Measurements from ENCODE around the gene ASB6. TPM values are rescaled to one million over a fixed set of nuclear protein-coding genes. Genes with fewer than 3 reads are reported as not detected.

Gene ASB6
- total RNA-seq, 1 experiment from 2014 or later: 19.1 TPM

GRCh38 chr9:129619787-129620668, 21.9 kb downstream of the ASB6 start:
- intact Hi-C loops (cut with micrococcal nuclease): no loop called here
- Histone ChIP-seq H3K9me3 (ENCODE audit: low read length) (no peaks in the 10 kb centered on the region), H2AFZ (ENCODE audit: low read length) (peak overlapping the region; percentile 65; the same call in 1 of the 2 replicates), H3K4me1 (ENCODE audit: insufficient read depth, low read length) (no peaks in the 10 kb centered on the region), H3K4me2 (ENCODE audit: low read length) (peak overlapping the region; percentile 76), H3K79me2 (ENCODE audit: low read length) (no peaks in the 10 kb centered on the region), H3K9ac (ENCODE audit: low read length) (no peak overlapping the region), H3K4me3 (ENCODE audit: low read length) (peak overlapping the region; percentile 61), H3K36me3 (ENCODE audit: low read depth, low read length) (no peaks in the 10 kb centered on the region), H3K27me3 (ENCODE audit: low read length) (no peaks in the 10 kb centered on the region), H3K9me2 (replicated peaks; ENCODE audit: low read length) (no peaks in the 10 kb centered on the region), H3F3A (ENCODE audit: low read length, unreplicated experiment) (no peaks in the 10 kb centered on the region), H4K20me1 (ENCODE audit: low read length) (no peaks in the 10 kb centered on the region), H3K27ac (ENCODE audit: low read length) (no peak overlapping the region)
- POLR2A ChIA-PET (ENCODE audit: unreplicated experiment): no interaction called here
- BruUV-seq (replicated peaks): no TSS peak
- no peak for TF ChIP-seq EZH2phosphoT487 (IDR thresholded peaks at IDR 0.05; ENCODE audit: borderline replicate concordance, low read length)
- no peak for DNase-seq
- CTCF ChIA-PET: no interaction called here
- ATAC-seq: peak; percentile 34

DNA sequence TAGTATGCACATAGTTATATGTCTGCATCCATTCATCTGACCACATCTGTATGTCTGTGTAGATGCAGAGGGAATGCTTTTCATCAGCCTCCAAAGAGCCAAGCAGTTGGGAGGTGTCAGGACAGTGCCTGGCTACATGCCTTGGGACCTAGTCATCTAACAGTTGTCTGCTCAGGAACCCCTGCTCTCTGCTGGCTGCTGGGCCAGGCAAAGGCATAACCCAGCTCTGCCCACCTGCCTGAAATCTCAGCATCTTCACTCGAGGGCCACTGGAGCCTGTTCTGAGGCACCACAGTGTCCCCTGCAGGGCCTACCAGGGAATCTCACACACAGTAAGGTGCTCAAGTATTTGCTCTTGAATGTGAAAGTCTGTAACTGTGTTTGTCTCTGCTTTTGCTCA, 24.8 kb downstream of the ASB6 start:
- POLR2A ChIA-PET (ENCODE audit: unreplicated experiment): no interaction called here
- Histone ChIP-seq H3K9me2 (replicated peaks; ENCODE audit: low read length) (no peaks in the 10 kb centered on the region), H2AFZ (ENCODE audit: low read length) (no peak overlapping the region), H3K4me2 (ENCODE audit: low read length) (no peak overlapping the region), H3K27me3 (ENCODE audit: low read length) (no peaks in the 10 kb centered on the region), H3K9ac (ENCODE audit: low read length) (no peak overlapping the region), H3F3A (ENCODE audit: low read length, unreplicated experiment) (no peaks in the 10 kb centered on the region), H3K79me2 (ENCODE audit: low read length) (no peaks in the 10 kb centered on the region), H3K36me3 (ENCODE audit: low read depth, low read length) (no peaks in the 10 kb centered on the region), H3K4me1 (ENCODE audit: insufficient read depth, low read length) (no peaks in the 10 kb centered on the region), H3K9me3 (ENCODE audit: low read length) (no peaks in the 10 kb centered on the region), H3K4me3 (ENCODE audit: low read length) (no peak overlapping the region), H3K27ac (ENCODE audit: low read length) (no peak overlapping the region), H4K20me1 (ENCODE audit: low read length) (no peaks in the 10 kb centered on the region)
- peak; percentile 65 for ATAC-seq
- CTCF ChIA-PET: no interaction called here
- no TSS peak for BruUV-seq (replicated peaks)
- intact Hi-C loops (cut with micrococcal nuclease): no loop called here
- peak; percentile 60 for TF ChIP-seq CTCF (conservative IDR thresholded peaks at IDR 0.05; ENCODE audit: low read depth, low read length)
- TF ChIP-seq EZH2 (IDR thresholded peaks at IDR 0.05; ENCODE audit: low read length, unreplicated experiment): no peak
- peak; percentile 54 for DNase-seq

- Histone ChIP-seq H3K4me3 (ENCODE audit: low read length) (no peak overlapping the region), H3K27ac (ENCODE audit: low read length) (no peak overlapping the region), H4K20me1 (ENCODE audit: low read length) (no peaks in the 10 kb centered on the region), H3K9me2 (replicated peaks; ENCODE audit: low read length) (no peaks in the 10 kb centered on the region), H3K36me3 (ENCODE audit: low read depth, low read length) (no peaks in the 10 kb centered on the region), H3K79me2 (ENCODE audit: low read length) (no peaks in the 10 kb centered on the region), H3K9ac (ENCODE audit: low read length) (no peak overlapping the region), H3K4me1 (ENCODE audit: insufficient read depth, low read length) (peaks cover 4% of the 10 kb centered on the region; the same call in 1 of the 2 replicates), H3K27me3 (ENCODE audit: low read length) (no peaks in the 10 kb centered on the region), H2AFZ (ENCODE audit: low read length) (no peak overlapping the region), H3F3A (ENCODE audit: low read length, unreplicated experiment) (no peaks in the 10 kb centered on the region), H3K4me2 (ENCODE audit: low read length) (no peak overlapping the region), H3K9me3 (ENCODE audit: low read length) (no peaks in the 10 kb centered on the region)
- intact Hi-C loops (cut with micrococcal nuclease): no loop called here
- TF ChIP-seq EZH2 (IDR thresholded peaks at IDR 0.05; ENCODE audit: low read length, unreplicated experiment) (no peak), CTCF (conservative IDR thresholded peaks at IDR 0.05; ENCODE audit: low read depth, low read length) (no peak), EZH2phosphoT487 (IDR thresholded peaks at IDR 0.05; ENCODE audit: borderline replicate concordance, low read length) (no peak)
- ATAC-seq (no peak), DNase-seq (no peak)
- ChIA-PET CTCF (interaction anchor here (0.7 kb wide), 1 partner anchor 182 kb away, joined by 5 read pairs; no protein-coding TSS in a partner anchor), POLR2A (ENCODE audit: unreplicated experiment) (no interaction called here)
- BruUV-seq (replicated peaks): no TSS peak
These were observed 26.3 kb downstream of the ASB6 start for GRCh38 chr9:129615407-129616285.
